Cortex of kidney (tissue), 1 donor: Measurements from ENCODE around the gene ACY1.

Experiments
- DNase-seq: peaks from one replicate; lab custom pipeline; 2025; lab: John Stamatoyannopoulos, UW

ACY1 gene

GRCh38 chr3:52005571-52005986 is 22.2 kb downstream of the ACY1 start:
- DNase-seq: no peak

GRCh38 chr3:52006017-52006819 is 22.9 kb downstream of the ACY1 start:
- DNase-seq: no peak

GRCh38 chr3:52006820-52007133 is 23.4 kb downstream of the ACY1 start:
- no peak for DNase-seq

- no peak for DNase-seq
Observed at GRCh38 chr3:52007291-52007690, 24.0 kb downstream of the ACY1 start.

GRCh38 chr3:52010431-52010830 is 27.1 kb downstream of the ACY1 start:
- DNase-seq: no peak

GRCh38 chr3:52012699-52013098 is 29.4 kb downstream of the ACY1 start:
- no peak for DNase-seq

GRCh38 chr3:52013802-52014598 is 30.7 kb downstream of the ACY1 start:
- no peak for DNase-seq

GRCh38 chr3:52014613-52015012 is 31.3 kb downstream of the ACY1 start:
- no peak for DNase-seq

- DNase-seq: no peak
Observed at GRCh38 chr3:52015438-52016228, 32.3 kb downstream of the ACY1 start.

GRCh38 chr3:52017586-52017985 is 34.3 kb downstream of the ACY1 start:
- no peak for DNase-seq

- DNase-seq: no peak
Observed at GRCh38 chr3:52018319-52019000, 35.1 kb downstream of the ACY1 start.

GRCh38 chr3:52019352-52020080 is 36.2 kb downstream of the ACY1 start:
- DNase-seq: no peak

- no peak for DNase-seq
Observed at GRCh38 chr3:52020796-52021195, 37.5 kb downstream of the ACY1 start.

- no peak for DNase-seq
Observed at GRCh38 chr3:52021489-52022268, 38.3 kb downstream of the ACY1 start.

GRCh38 chr3:52022323-52023100 is 39.2 kb downstream of the ACY1 start:
- DNase-seq: no peak

- DNase-seq: no peak
Observed at GRCh38 chr3:52023101-52023770, 39.9 kb downstream of the ACY1 start.

GRCh38 chr3:52023860-52024764 is 40.8 kb downstream of the ACY1 start:
- no peak for DNase-seq
